ENCODE data around the gene DLGAP4.

Gene DLGAP4

GRCh38 chr20:36411861-36412454 lies 105.8 kb downstream of the DLGAP4 start:
- DNase-seq (ENCODE audit: low read depth): no peak

- no peak for DNase-seq (ENCODE audit: low read depth)
These were observed 109.4 kb downstream of the DLGAP4 start for GRCh38 chr20:36415475-36416002.

GRCh38 chr20:36418711-36419110 lies 112.6 kb downstream of the DLGAP4 start:
- no peak for DNase-seq (ENCODE audit: low read depth)

GRCh38 chr20:36421641-36422040 lies 115.5 kb downstream of the DLGAP4 start:
- no peak for DNase-seq (ENCODE audit: low read depth)

GRCh38 chr20:36424314-36424713 lies 118.2 kb downstream of the DLGAP4 start:
- no peak for DNase-seq (ENCODE audit: low read depth)

- DNase-seq (ENCODE audit: low read depth): no peak
These were observed 119.0 kb downstream of the DLGAP4 start for GRCh38 chr20:36425166-36425565.

- DNase-seq (ENCODE audit: low read depth): no peak
These were observed 125.5 kb downstream of the DLGAP4 start for GRCh38 chr20:36431604-36432003.

GRCh38 chr20:36432096-36432495 lies 126.0 kb downstream of the DLGAP4 start:
- DNase-seq (ENCODE audit: low read depth): no peak

- DNase-seq (ENCODE audit: low read depth): no peak
These were observed 128.2 kb downstream of the DLGAP4 start for GRCh38 chr20:36434383-36434782.

GRCh38 chr20:36435124-36435523 lies 129.0 kb downstream of the DLGAP4 start:
- DNase-seq (ENCODE audit: low read depth): no peak

GRCh38 chr20:36435592-36436541 lies 129.7 kb downstream of the DLGAP4 start:
- DNase-seq (ENCODE audit: low read depth): peak; percentile 64

GRCh38 chr20:36439040-36439730 lies 133.0 kb downstream of the DLGAP4 start:
- no peak for DNase-seq (ENCODE audit: low read depth)

- no peak for DNase-seq (ENCODE audit: low read depth)
These were observed 133.6 kb downstream of the DLGAP4 start for GRCh38 chr20:36439731-36440072.

- no peak for DNase-seq (ENCODE audit: low read depth)
These were observed 134.4 kb downstream of the DLGAP4 start for GRCh38 chr20:36440370-36441026.

GRCh38 chr20:36441027-36441414 lies 134.9 kb downstream of the DLGAP4 start:
- DNase-seq (ENCODE audit: low read depth): no peak

GRCh38 chr20:36441416-36441815 lies 135.3 kb downstream of the DLGAP4 start:
- no peak for DNase-seq (ENCODE audit: low read depth)

GRCh38 chr20:36445847-36446246 lies 139.7 kb downstream of the DLGAP4 start:
- DNase-seq (ENCODE audit: low read depth): no peak

GRCh38 chr20:36446557-36446956 lies 140.4 kb downstream of the DLGAP4 start:
- no peak for DNase-seq (ENCODE audit: low read depth)

- no peak for DNase-seq (ENCODE audit: low read depth)
These were observed 141.0 kb downstream of the DLGAP4 start for GRCh38 chr20:36447101-36447500.

GRCh38 chr20:36449663-36450062 lies 143.5 kb downstream of the DLGAP4 start:
- DNase-seq (ENCODE audit: low read depth): no peak

- no peak for DNase-seq (ENCODE audit: low read depth)
These were observed 148.2 kb downstream of the DLGAP4 start for GRCh38 chr20:36454332-36454697.

Measured in CMK (cell line).